HepG2 (cell line): Measurements from ENCODE around the gene LUC7L2. TPM values are rescaled to one million over a fixed set of nuclear protein-coding genes. Genes with fewer than 3 reads are reported as not detected.
A peak's percentile ranks its signal among the peaks of the same experiment; 100 is the strongest.

ENCODE experiments used
- ATAC-seq: fragments of 200-7000 bp; cut with Tn5 transposase; 3 replicates; pipeline ENCODE4 v1.9.1; 2020; ENCODE audit warnings: mild to moderate bottlenecking, moderate library complexity
- Bru-seq: library from RNA; stranded (reverse); fragments of 400-500 nt; gene quantifications from one replicate; lab custom pipeline; 2021; lab: Mats Ljungman, UMichigan
- BruChase-seq, 2 experiments: library from RNA; stranded (reverse); fragments of 400-500 nt; gene quantifications; one replicate each; lab custom pipeline; 2021; lab: Mats Ljungman, UMichigan
- BruUV-seq: library from RNA; stranded (reverse); fragments of 400-500 nt; replicated peaks from 2 replicates; lab custom pipeline; 2021; lab: Mats Ljungman, UMichigan
- CTCF ChIA-PET: fragments of 300-600 bp; formaldehyde crosslinking; extraction: SDS; loops from one replicate; lab custom pipeline; 2021; ENCODE audit warnings: low total read pairs, inconsistent platforms, low intra/inter-chr PET ratio; lab: Yijun Ruan, JAX
- POLR2A ChIA-PET: fragments of 350-600 bp; sonication (Branson Sonifier 250); formaldehyde crosslinking; loops from one replicate; lab custom pipeline; 2020; ENCODE audit warnings: antibody characterized with exemption, inconsistent platforms; lab: Yijun Ruan, JAX
- DNase-seq: peaks from one replicate; pipeline ENCODE4 v3.0.0-alpha.2; 2015; ENCODE audit warnings: low spot score
- FAIRE-seq: peaks from 3 replicates; lab custom pipeline; 2011; peaks lifted over from hg19 to GRCh38; lab: Jason Lieb, UNC
- H2AFZ ChIP-seq: one replicate; pipeline ENCODE4 v1.6.1; 2011; ENCODE audit warnings: low read length, inconsistent platforms
- H3K27ac ChIP-seq: fragments of 300-600 bp; 3 replicates; pipeline ENCODE4 v1.8.0; 2011; ENCODE audit warnings: mixed run types, mild to moderate bottlenecking, mixed read lengths, low read length, inconsistent platforms; ENCODE audit not compliant: insufficient read depth; ENCODE audit errors: extremely low read length
- H3K27me3 ChIP-seq, 2 experiments: fragments of 200-600 bp in 1 of 2; 2 replicates in 1 of 2; 3 replicates in 1 of 2; pipeline versions ENCODE4 v1.6.0 to v1.8.0; 2011; ENCODE audit warnings: low read length in 2 of 2, mild to moderate bottlenecking in 2 of 2, moderate library complexity in 2 of 2, inconsistent platforms in 1 of 2; ENCODE audit not compliant: insufficient read depth in 2 of 2, control insufficient read depth in 1 of 2
- H3K36me3 ChIP-seq, 2 experiments: fragments of 200-600 bp in 1 of 2; replicated peaks in 1 of 2; 2 replicates in 1 of 2; 3 replicates in 1 of 2; pipeline versions ENCODE4 v1.5.1 to v1.8.0; 2011; ENCODE audit warnings: low read length in 2 of 2, inconsistent platforms in 1 of 2; ENCODE audit not compliant: insufficient read depth in 2 of 2, control insufficient read depth in 1 of 2
- H3K4me1 ChIP-seq: 2 replicates; pipeline ENCODE4 v1.5.1; 2012; ENCODE audit warnings: low read length, inconsistent platforms; ENCODE audit not compliant: insufficient read depth
- H3K4me2 ChIP-seq: 2 replicates; pipeline ENCODE4 v1.6.0; 2011; ENCODE audit warnings: low read depth, low read length, inconsistent platforms
- H3K4me3 ChIP-seq, 3 experiments: fragments of 200-600 bp in 1 of 3; sonication (generic), shearing (Covaris generic) in 1 of 3; replicated peaks in 1 of 3; 2 replicates each; pipeline ENCODE4 v1.5.1; 2011 to 2016; ENCODE audit warnings: low read length in 3 of 3, inconsistent platforms in 2 of 3, low read depth in 2 of 3, mild to moderate bottlenecking in 2 of 3, control low read depth in 1 of 3, mixed read lengths in 1 of 3; ENCODE audit not compliant: insufficient read depth in 1 of 3
- H3K79me2 ChIP-seq: one replicate; pipeline ENCODE4 v1.6.1; 2011; ENCODE audit warnings: low read length, inconsistent platforms; ENCODE audit not compliant: insufficient read depth
- H3K9ac ChIP-seq: 2 replicates; pipeline ENCODE4 v1.6.0; 2011; ENCODE audit warnings: mild to moderate bottlenecking, low read depth, low read length, inconsistent platforms; ENCODE audit not compliant: insufficient read depth
- H3K9me3 ChIP-seq: 2 replicates; pipeline ENCODE4 v1.5.1; 2012; ENCODE audit warnings: mild to moderate bottlenecking, low read length
- H4K20me1 ChIP-seq: 2 replicates; pipeline ENCODE4 v1.6.0; 2011; ENCODE audit warnings: inconsistent platforms, mild to moderate bottlenecking, low read length, moderate library complexity; ENCODE audit not compliant: insufficient read depth
- ATF7-NPFF ChIP-seq: sonication (generic); formaldehyde crosslinking; IDR thresholded peaks from 2 replicates; pipeline ENCODE4 v1.8.1; 2023; ENCODE audit warnings: mild to moderate bottlenecking, low read depth, missing genetic modification reagents, moderate library complexity
- GATAD1 ChIP-seq: IDR thresholded peaks from 2 replicates; pipeline ENCODE4 v1.6.1; 2016; ENCODE audit warnings: missing genetic modification reagents, missing compliant biosample characterization
- GATAD2A ChIP-seq: IDR thresholded peaks from 2 replicates; pipeline ENCODE4 v1.6.1; 2016
- POLR2G ChIP-seq: fragments of 200-400 bp; formaldehyde crosslinking; IDR thresholded peaks from 2 replicates; pipeline ENCODE4 v1.6.1; 2018; ENCODE audit warnings: mild to moderate bottlenecking, low read depth, low read length, moderate library complexity
- SMC3 ChIP-seq: IDR thresholded peaks from 2 replicates; pipeline ENCODE4 v1.6.1; 2011; ENCODE audit warnings: low read length, improper control_type of control experiment
- YEATS2 ChIP-seq: sonication (generic); formaldehyde crosslinking; IDR thresholded peaks from 2 replicates; pipeline ENCODE4 v1.4.0; 2020; ENCODE audit warnings: missing genetic modification reagents, borderline replicate concordance
- ZNF24 ChIP-seq: fragments of 450-650 bp; IDR thresholded peaks from 2 replicates; pipeline ENCODE4 v1.6.1; 2017; ENCODE audit warnings: antibody characterized with exemption, mild to moderate bottlenecking
- WGBS: methylation state at CpG from one replicate; pipeline ENCODE4 v1.1.6; 2017; ENCODE audit warnings: low lambda C conversion rate; 5-methylcytosine and 5-hydroxymethylcytosine counted together
- in situ Hi-C: cut with HindIII; loops from 2 replicates; pipeline ENCODE4 v1.10.0; 2017; ENCODE audit warnings: low pct_unique_long_range_greater_than_20kb; ENCODE audit not compliant: extremely low pct_ligation_motif_present
- intact Hi-C: fragments of 100-400 bp; cut with micrococcal nuclease; formaldehyde crosslinking; loops from one replicate; pipeline ENCODE4 v1.10.0; 2022; ENCODE audit not compliant: unreplicated experiment
- long read RNA-seq, 2 experiments: library from RNA in 1 of 2; library from polyadenylated mRNA in 1 of 2; stranded (forward) in 1 of 2; unstranded in 1 of 2; transcript quantifications; one replicate each; pipeline ENCODE4 v2.0.0, GENCODE V29; 2019 to 2022
- polyA minus RNA-seq, 3 experiments: library from RNA; depleted of rRNA, polyadenylated mRNA; stranded (reverse); fragments of >200 nt; gene quantifications; 2 replicates each; pipeline ENCODE4 v1.2.3, GENCODE V29; 2011; ENCODE audit warnings: low replicate concordance in 1 of 3
- polyA plus RNA-seq, 8 experiments: library from polyadenylated mRNA; depleted of rRNA in 3 of 8; stranded (reverse) in 7 of 8; unstranded in 1 of 8; fragments of >200 nt; fragmentation: Illumina TruSeq in 4 of 8; extraction: Trizol in 4 of 8; gene quantifications; 2 replicates each; pipeline versions ENCODE4 v1.2.1 to v1.2.3, GENCODE V29; 2011 to 2016; ENCODE audit warnings: low read depth in 4 of 8, missing spikeins in 1 of 8, mixed read lengths in 1 of 8; ENCODE audit not compliant: insufficient read depth in 1 of 8
- total RNA-seq, 5 experiments: library from RNA; depleted of rRNA; stranded (reverse); fragments of >200 nt; fragmentation: Illumina TruSeq; extraction: Trizol; gene quantifications; 2 replicates each; pipeline ENCODE4 v1.2.3, GENCODE V29; 2016; ENCODE audit warnings: low read depth in 1 of 5
- TF ChIP-seq, protein P1 (sequence below): sonication (generic); formaldehyde crosslinking; IDR thresholded peaks from 2 replicates; pipeline ENCODE4 v1.4.0; 2020; ENCODE audit warnings: mild to moderate bottlenecking, missing genetic modification reagents
- TF ChIP-seq, protein P2 (sequence below): sonication (generic); formaldehyde crosslinking; IDR thresholded peaks from 2 replicates; pipeline ENCODE4 v1.9.0; 2022; ENCODE audit warnings: low read depth, missing genetic modification reagents
- TF ChIP-seq, protein P3 (sequence below): sonication (generic); formaldehyde crosslinking; IDR thresholded peaks from 2 replicates; pipeline ENCODE4 v1.4.0; 2020; ENCODE audit warnings: missing genetic modification reagents, mild to moderate bottlenecking, borderline replicate concordance

Gene LUC7L2, protein sequence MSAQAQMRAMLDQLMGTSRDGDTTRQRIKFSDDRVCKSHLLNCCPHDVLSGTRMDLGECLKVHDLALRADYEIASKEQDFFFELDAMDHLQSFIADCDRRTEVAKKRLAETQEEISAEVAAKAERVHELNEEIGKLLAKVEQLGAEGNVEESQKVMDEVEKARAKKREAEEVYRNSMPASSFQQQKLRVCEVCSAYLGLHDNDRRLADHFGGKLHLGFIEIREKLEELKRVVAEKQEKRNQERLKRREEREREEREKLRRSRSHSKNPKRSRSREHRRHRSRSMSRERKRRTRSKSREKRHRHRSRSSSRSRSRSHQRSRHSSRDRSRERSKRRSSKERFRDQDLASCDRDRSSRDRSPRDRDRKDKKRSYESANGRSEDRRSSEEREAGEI
- total RNA-seq (2016; rRNA removed; fragmentation: Illumina TruSeq; extraction: Trizol): 50.7 and 59.5 TPM in 2 replicates
- 9.4 and 13.3 TPM in 2 replicates for total RNA-seq (2016; cell fraction: cytosol; rRNA removed; fragmentation: Illumina TruSeq; extraction: Trizol; ENCODE audit: low read depth)
- total RNA-seq (2016; cell fraction: insoluble cytoplasmic fraction; rRNA removed; fragmentation: Illumina TruSeq; extraction: Trizol): 50.6 and 54.5 TPM in 2 replicates
- 19.2 and 24.0 TPM in 2 replicates for total RNA-seq (2016; cell fraction: membrane; rRNA removed; fragmentation: Illumina TruSeq; extraction: Trizol)
- 50.0 and 54.9 TPM in 2 replicates for total RNA-seq (2016; cell fraction: nucleus; rRNA removed; fragmentation: Illumina TruSeq; extraction: Trizol)
- 15.9 and 17.9 TPM in 2 replicates for polyA plus RNA-seq (2011; rRNA removed)
- 9.5 and 11.8 TPM in 2 replicates for polyA plus RNA-seq (2011; cell fraction: cytosol; rRNA removed)
- 57.7 and 73.4 TPM in 2 replicates for polyA plus RNA-seq (2011; cell fraction: nucleus; rRNA removed)
- polyA plus RNA-seq (2012): 25.8 and 32.8 TPM in 2 replicates
- 3.1 and 3.2 TPM in 2 replicates for polyA plus RNA-seq (2016; cell fraction: cytosol; fragmentation: Illumina TruSeq; extraction: Trizol; ENCODE audit: low read depth)
- 56.2 and 61.3 TPM in 2 replicates for polyA plus RNA-seq (2016; cell fraction: insoluble cytoplasmic fraction; fragmentation: Illumina TruSeq; extraction: Trizol; ENCODE audit: low read depth)
- 9.0 and 10.3 TPM in 2 replicates for polyA plus RNA-seq (2016; cell fraction: membrane; fragmentation: Illumina TruSeq; extraction: Trizol; ENCODE audit: low read depth)
- polyA plus RNA-seq (2016; cell fraction: nucleus; fragmentation: Illumina TruSeq; extraction: Trizol; ENCODE audit: insufficient read depth, low read depth): 70.2 and 76.0 TPM in 2 replicates
- polyA minus RNA-seq (2011; rRNA and poly(A)+ RNA removed; ENCODE audit: low replicate concordance): 25.3 and 62.6 TPM in 2 replicates
- 11.8 and 15.0 TPM in 2 replicates for polyA minus RNA-seq (2011; cell fraction: cytosol; rRNA and poly(A)+ RNA removed)
- polyA minus RNA-seq (2011; cell fraction: nucleus; rRNA and poly(A)+ RNA removed): 91.1 and 123 TPM in 2 replicates
- percentile 87 among the genes with signal in this experiment for Bru-seq, nascent RNA
- percentile 96 among the genes with signal in this experiment for BruChase-seq, experiment 1, labeled RNA remaining after a 6-hour chase
- BruChase-seq, experiment 2, labeled RNA remaining after a 2-hour chase: percentile 96 among the genes with signal in this experiment
- long read RNA-seq, experiment 1, transcript LUC7L2-202 (10 exons, 2,645 nt): major isoform, 22 of 45 reads
- long read RNA-seq, experiment 1, partial matches to known transcripts: 15 of 45 reads
- long read RNA-seq, experiment 1, other reads (novel, unspliced or antisense): 7 of 45 reads
- long read RNA-seq, experiment 2, transcript LUC7L2-206 (2 exons, 2,599 nt): minor isoform, 8 of 70 reads
- long read RNA-seq, experiment 2, transcript LUC7L2-202 (10 exons, 2,645 nt): major isoform, 16 of 70 reads
- long read RNA-seq, experiment 2, partial matches to known transcripts: 10 of 70 reads
- long read RNA-seq, experiment 2, other reads (novel, unspliced or antisense): 35 of 70 reads

DNA sequence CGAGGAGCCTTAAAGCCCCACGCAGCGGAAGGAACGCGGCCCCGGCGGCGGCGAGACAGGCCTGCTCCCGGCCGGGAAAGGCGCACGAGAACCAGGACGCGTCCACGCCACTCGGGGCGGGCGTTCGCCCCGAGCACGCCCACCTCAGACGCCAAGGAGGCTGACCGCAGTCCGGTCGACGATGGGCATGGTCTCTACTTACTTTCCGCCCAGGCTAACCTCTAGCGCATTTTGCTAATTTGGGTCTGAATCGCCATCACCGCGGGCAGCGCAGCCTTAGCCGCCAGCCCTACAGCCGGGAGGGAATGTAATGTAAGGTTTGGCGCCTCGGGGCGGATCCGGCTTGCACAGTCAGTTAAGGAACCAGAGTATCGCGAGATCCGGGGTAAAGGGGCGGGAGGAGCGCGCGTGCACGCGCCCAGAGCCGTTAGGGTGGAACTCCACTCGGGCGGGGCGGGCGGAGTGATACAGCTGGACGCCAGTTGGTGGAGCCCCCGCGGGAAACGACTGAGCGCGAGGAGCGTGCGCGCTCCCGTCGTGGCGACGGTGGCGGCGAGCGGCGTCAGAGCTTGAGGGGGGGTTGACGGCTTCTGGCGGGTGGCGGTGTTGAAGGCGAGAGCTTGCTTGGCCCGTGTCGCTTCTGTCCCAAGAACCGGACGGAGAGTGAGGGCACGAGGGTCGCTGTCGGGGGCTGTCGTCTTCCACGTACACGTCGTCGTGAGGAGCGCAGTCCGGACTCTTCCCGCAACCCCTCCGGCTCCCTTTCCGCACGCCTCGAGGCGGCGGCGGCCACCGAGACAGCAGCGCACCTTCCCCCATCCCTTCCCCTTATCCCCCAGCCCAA is at the start of gene LUC7L2:
Gene LUC7L2 (plus strand): TSS at position 529 of the 844 bp plus-strand sequence. CDS start 368 bp downstream, outside the sequence.
- Histone ChIP-seq H3K9ac (peak within 1 kb of the TSS; percentile 98), H3K4me2 (peak within 1 kb of the TSS; percentile 90), H3K9me3 (no peaks in the 10 kb centered on the region), H3K27ac (peak within 1 kb of the TSS; percentile 99), H3K79me2 (peaks cover 44% of the 10 kb centered on the region), H3K27me3 (no peaks in the 10 kb centered on the region), H3K4me3 (peak within 1 kb of the TSS; percentile 70 to 97 (median 89)), H3K36me3 (peaks cover 3 to 7% of the 10 kb centered on the region in 2 experiments; a peak in 3 of 5 replicates), H4K20me1 (peaks cover 17% of the 10 kb centered on the region; the same call in 1 of the 2 replicates), H2AFZ (no peak within 1 kb of the TSS), H3K4me1 (peaks cover 30% of the 10 kb centered on the region)
- peak; percentile 95 for DNase-seq
- WGBS: 1% methylated on average over 17 of the region's 98 CpGs
- BruUV-seq: no TSS peak
- in situ Hi-C loops: no loop called here
- ChIA-PET CTCF (no interaction called here), POLR2A (interaction anchor here (0.6 to 2.3 kb wide), 15 partner anchors 11 to 314 kb away, joined by 3 to 30 read pairs (median 5); partner anchors contain the start of genes FMC1 and UBN2)
- ATAC-seq: peak; percentile 84
- no peak for FAIRE-seq
- intact Hi-C loops: loop anchor here (1.0 to 2.0 kb wide), 2 partner anchors 18 to 39 kb away; partner anchors contain the start of gene FMC1
- TF ChIP-seq ATF7-NPFF (CRISPR knock-in tag): peak; percentile 73
- TF ChIP-seq GATAD1 (CRISPR knock-in tag): peak; percentile 80
- no peak for TF ChIP-seq SMC3
- TF ChIP-seq, protein P1, sequence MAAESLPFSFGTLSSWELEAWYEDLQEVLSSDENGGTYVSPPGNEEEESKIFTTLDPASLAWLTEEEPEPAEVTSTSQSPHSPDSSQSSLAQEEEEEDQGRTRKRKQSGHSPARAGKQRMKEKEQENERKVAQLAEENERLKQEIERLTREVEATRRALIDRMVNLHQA: no peak
- TF ChIP-seq, protein P2, sequence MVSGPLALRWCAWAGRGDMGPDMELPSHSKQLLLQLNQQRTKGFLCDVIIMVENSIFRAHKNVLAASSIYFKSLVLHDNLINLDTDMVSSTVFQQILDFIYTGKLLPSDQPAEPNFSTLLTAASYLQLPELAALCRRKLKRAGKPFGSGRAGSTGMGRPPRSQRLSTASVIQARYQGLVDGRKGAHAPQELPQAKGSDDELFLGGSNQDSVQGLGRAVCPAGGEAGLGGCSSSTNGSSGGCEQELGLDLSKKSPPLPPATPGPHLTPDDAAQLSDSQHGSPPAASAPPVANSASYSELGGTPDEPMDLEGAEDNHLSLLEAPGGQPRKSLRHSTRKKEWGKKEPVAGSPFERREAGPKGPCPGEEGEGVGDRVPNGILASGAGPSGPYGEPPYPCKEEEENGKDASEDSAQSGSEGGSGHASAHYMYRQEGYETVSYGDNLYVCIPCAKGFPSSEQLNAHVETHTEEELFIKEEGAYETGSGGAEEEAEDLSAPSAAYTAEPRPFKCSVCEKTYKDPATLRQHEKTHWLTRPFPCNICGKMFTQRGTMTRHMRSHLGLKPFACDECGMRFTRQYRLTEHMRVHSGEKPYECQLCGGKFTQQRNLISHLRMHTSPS (CRISPR knock-in tag): no peak
- TF ChIP-seq GATAD2A (CRISPR knock-in tag): peak; percentile 46; the same call in 1 of the 2 replicates
- TF ChIP-seq ZNF24: no peak
- peak; percentile 97 for TF ChIP-seq POLR2G
- TF ChIP-seq YEATS2 (CRISPR knock-in tag): peak; percentile 94
- TF ChIP-seq, protein P3, sequence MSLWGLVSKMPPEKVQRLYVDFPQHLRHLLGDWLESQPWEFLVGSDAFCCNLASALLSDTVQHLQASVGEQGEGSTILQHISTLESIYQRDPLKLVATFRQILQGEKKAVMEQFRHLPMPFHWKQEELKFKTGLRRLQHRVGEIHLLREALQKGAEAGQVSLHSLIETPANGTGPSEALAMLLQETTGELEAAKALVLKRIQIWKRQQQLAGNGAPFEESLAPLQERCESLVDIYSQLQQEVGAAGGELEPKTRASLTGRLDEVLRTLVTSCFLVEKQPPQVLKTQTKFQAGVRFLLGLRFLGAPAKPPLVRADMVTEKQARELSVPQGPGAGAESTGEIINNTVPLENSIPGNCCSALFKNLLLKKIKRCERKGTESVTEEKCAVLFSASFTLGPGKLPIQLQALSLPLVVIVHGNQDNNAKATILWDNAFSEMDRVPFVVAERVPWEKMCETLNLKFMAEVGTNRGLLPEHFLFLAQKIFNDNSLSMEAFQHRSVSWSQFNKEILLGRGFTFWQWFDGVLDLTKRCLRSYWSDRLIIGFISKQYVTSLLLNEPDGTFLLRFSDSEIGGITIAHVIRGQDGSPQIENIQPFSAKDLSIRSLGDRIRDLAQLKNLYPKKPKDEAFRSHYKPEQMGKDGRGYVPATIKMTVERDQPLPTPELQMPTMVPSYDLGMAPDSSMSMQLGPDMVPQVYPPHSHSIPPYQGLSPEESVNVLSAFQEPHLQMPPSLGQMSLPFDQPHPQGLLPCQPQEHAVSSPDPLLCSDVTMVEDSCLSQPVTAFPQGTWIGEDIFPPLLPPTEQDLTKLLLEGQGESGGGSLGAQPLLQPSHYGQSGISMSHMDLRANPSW (CRISPR knock-in tag): peak; percentile 71; the same call in 1 of the 2 replicates
